Stomach (tissue), 9 donors: Measurements from ENCODE around the gene VPS8. TPM values are rescaled to one million over a fixed set of nuclear protein-coding genes. Genes with fewer than 3 reads are reported as not detected.

Experiments
- DNase-seq, 2 donors: peaks; one replicate each; pipeline versions ENCODE4 v3.0.0 to v3.0.0-alpha.2; 2013 to 2019
- H3K27ac ChIP-seq, 5 donors: fragments of 200-600 bp in 4 of 5; sonication (generic) in 4 of 5; one replicate each; pipeline ENCODE4 v1.5.1; 2013 to 2019; ENCODE audit warnings: mild to moderate bottlenecking in 1 of 5, moderate library complexity in 1 of 5
- H3K27me3 ChIP-seq, 3 donors: fragments of 200-600 bp; sonication (generic); one replicate each; pipeline ENCODE4 v1.5.1; 2017 to 2019; ENCODE audit warnings: mixed run types in 1 of 3
- H3K36me3 ChIP-seq, 4 donors: fragments of 200-600 bp; sonication (generic); 1 replicate in 3 of 4; 2 replicates in 1 of 4; pipeline ENCODE4 v1.5.1; 2016 to 2019
- H3K4me1 ChIP-seq, 4 donors: fragments of 200-600 bp; sonication (generic); one replicate each; pipeline ENCODE4 v1.5.1; 2016 to 2019
- H3K4me3 ChIP-seq, 4 donors: fragments of 200-600 bp; sonication (generic) in 3 of 4; one replicate each; pipeline ENCODE4 v1.5.1; 2016 to 2019; ENCODE audit warnings: mild to moderate bottlenecking in 1 of 4
- H3K9me3 ChIP-seq, 4 donors: fragments of 200-600 bp; sonication (generic); one replicate each; pipeline ENCODE4 v1.5.1; 2016 to 2019
- CTCF ChIP-seq, 7 experiments: fragments of 450-650 bp in 4 of 7; fragments of 200-600 bp in 3 of 7; sonication (generic) in 3 of 7; IDR thresholded peaks; one replicate each; pipeline ENCODE4 v1.5.1; 2016 to 2019; ENCODE audit warnings: antibody characterized with exemption in 7 of 7, control low read depth in 2 of 7, mild to moderate bottlenecking in 1 of 7
- EP300 ChIP-seq: sonication (generic); formaldehyde crosslinking; IDR thresholded peaks from one replicate; pipeline ENCODE4 v1.6.1; 2017; ENCODE audit warnings: antibody characterized with exemption
- POLR2A ChIP-seq, 4 donors: fragments of 450-650 bp; IDR thresholded peaks; one replicate each; pipeline ENCODE4 v1.6.1; 2016; ENCODE audit warnings: antibody characterized with exemption in 4 of 4, control low read depth in 2 of 4, mild to moderate bottlenecking in 1 of 4, moderate library complexity in 1 of 4
- POLR2AphosphoS5 ChIP-seq, 3 donors: sonication (generic); formaldehyde crosslinking; IDR thresholded peaks; one replicate each; pipeline ENCODE4 v1.6.1; 2016; ENCODE audit warnings: antibody characterized with exemption in 3 of 3
- WGBS, 5 donors: extraction: QIAGEN DNeasy Blood & Tissue Kit in 3 of 5; methylation state at CpG; one replicate each; pipeline versions ENCODE4 v1.1.5 to v1.1.7; 2013 to 2018; 5-methylcytosine and 5-hydroxymethylcytosine counted together
- intact Hi-C: fragments of 100-400 bp; cut with DNase I; formaldehyde crosslinking; loops from one replicate; pipeline ENCODE4 v1.15.1; 2023; ENCODE audit warnings: low total_unique reads
- polyA plus RNA-seq, 3 donors: library from polyadenylated mRNA; stranded (reverse); fragments of 200-250 nt; gene quantifications; one replicate each; pipeline ENCODE4 v1.2.3, GENCODE V29; 2013
- total RNA-seq, 5 donors: library from RNA; depleted of rRNA; stranded (reverse); fragments of >200 nt; gene quantifications; one replicate each; pipeline versions ENCODE4 v1.1.0 to v1.2.3, GENCODE V29; 2014 to 2016
- donor health status: healthy with polysubstance abuse.
- donor health status: Bipolar disorder and iron deficiency.
- donor health status: healthy.

Gene VPS8
- total and polyA plus RNA-seq, 8 donors: 7.5 to 126 (median 37.5) TPM

DNA sequence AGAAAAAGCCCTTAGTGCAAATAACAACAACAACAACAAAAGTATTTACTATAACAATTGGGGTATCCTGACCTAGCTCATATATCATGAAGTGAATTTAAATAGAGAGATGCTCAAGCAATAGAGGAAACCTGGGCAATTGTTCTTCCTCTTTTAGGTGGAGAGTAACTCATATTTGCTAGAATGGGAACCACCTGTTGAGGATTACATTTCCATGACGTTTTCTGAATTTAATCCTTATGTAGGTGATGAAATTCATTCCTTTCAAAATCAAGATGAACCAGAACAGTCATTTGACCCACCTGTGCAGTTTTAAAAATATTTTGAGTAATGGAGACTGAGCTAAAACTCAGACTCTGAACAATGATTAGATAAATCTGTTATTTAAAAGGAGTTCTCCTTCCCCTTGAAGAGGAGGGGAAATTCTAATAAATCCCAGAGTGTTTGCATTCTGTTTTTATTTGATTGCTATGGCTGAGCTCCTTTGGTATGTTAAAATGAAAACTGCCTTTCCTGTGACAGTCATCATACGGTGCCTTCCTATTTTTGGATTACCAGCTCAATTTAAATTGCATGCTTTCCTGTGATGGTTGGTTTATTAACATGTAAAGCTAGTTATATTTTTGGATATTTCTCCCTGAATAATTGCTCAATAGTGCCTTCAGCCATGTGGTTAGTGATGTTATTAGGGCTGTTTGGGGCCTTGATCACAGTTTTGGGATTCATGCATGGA is 24.3 kb downstream of the VPS8 start:
- H3K4me3 ChIP-seq: no peak overlapping the region
- no peak for TF ChIP-seq EP300
- TF ChIP-seq POLR2A (IDR thresholded peaks at IDR 0.05): no peak
- TF ChIP-seq CTCF (IDR thresholded peaks at IDR 0.05): no peak
- TF ChIP-seq POLR2AphosphoS5 (IDR thresholded peaks at IDR 0.05): no peak
- no peaks in the 10 kb centered on the region for H3K4me1 ChIP-seq
- DNase-seq: no peak
- intact Hi-C loops: no loop called here
- WGBS, 5 donors: 53 to 77% (median 70%) methylated on average over 2 of the region's 2 CpGs
- H3K27ac ChIP-seq: no peak overlapping the region
- peaks cover 3 to 84% (median 72%) of the 10 kb centered on the region in 4 donors for H3K36me3 ChIP-seq
- H3K9me3 ChIP-seq: no peaks in the 10 kb centered on the region
- H3K27me3 ChIP-seq: no peaks in the 10 kb centered on the region

DNA sequence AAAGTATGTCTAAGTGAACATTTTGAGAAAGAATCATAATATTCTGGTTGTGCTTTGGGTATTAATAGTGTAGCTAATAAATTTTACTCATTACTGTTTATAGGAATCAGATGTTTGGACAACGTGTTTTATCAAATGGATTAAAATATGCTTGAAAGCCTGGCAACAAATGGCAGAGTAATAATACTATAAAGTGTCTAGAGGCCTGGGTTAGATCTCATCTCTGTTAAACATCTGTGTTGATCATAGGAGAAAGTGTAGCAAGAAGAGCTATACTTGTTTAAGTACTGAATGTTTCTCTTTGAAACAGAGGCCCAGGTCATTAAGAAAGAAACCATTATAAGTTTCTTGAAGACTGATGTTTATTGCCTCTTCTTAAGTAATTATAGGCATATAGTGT is 30.5 kb downstream of the VPS8 start:
- Histone ChIP-seq H3K27ac (no peak overlapping the region), H3K36me3 (peaks cover 0 to 25% (median 13%) of the 10 kb centered on the region in 4 donors), H3K4me3 (no peak overlapping the region), H3K27me3 (no peaks in the 10 kb centered on the region), H3K4me1 (peaks cover 0 to 6% (median 0%) of the 10 kb centered on the region in 4 donors), H3K9me3 (no peaks in the 10 kb centered on the region)
- DNase-seq: no peak
- 59 to 76% (median 69%) methylated on average over 1 of the region's 1 CpG for WGBS, 5 donors
- intact Hi-C loops: no loop called here
- no peak for TF ChIP-seq POLR2AphosphoS5 (IDR thresholded peaks at IDR 0.05)
- no peak for TF ChIP-seq EP300
- no peak for TF ChIP-seq CTCF (IDR thresholded peaks at IDR 0.05)
- TF ChIP-seq POLR2A (IDR thresholded peaks at IDR 0.05): no peak

DNA sequence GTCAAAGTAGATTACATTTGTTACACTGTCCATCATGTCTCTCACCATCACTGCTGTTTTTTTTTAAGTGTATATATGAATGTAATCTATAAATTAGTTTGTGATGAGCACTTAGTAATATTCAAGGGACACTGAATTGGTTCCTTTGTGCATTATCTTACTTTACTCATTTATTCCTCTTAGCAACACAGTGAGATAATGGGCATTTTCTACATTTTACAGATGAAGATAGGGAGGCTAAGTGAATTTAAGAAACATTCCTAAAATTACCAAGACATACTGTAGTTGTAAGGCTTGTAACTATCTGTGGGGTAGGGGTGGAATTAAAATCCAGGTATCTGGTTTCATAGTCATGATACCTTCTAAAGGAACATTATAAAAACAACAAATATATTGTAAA is 33.9 kb downstream of the VPS8 start:
- peaks cover 0 to 6% (median 0%) of the 10 kb centered on the region in 4 donors for H3K4me1 ChIP-seq
- peaks cover 3 to 17% (median 12%) of the 10 kb centered on the region in 4 donors for H3K36me3 ChIP-seq
- intact Hi-C loops: no loop called here
- H3K9me3 ChIP-seq: no peaks in the 10 kb centered on the region
- no peak overlapping the region for H3K27ac ChIP-seq
- H3K4me3 ChIP-seq: no peak overlapping the region
- DNase-seq: no peak
- H3K27me3 ChIP-seq: no peaks in the 10 kb centered on the region
- TF ChIP-seq EP300 (no peak), POLR2AphosphoS5 (IDR thresholded peaks at IDR 0.05) (no peak), CTCF (IDR thresholded peaks at IDR 0.05) (no peak), POLR2A (IDR thresholded peaks at IDR 0.05) (no peak)

DNA sequence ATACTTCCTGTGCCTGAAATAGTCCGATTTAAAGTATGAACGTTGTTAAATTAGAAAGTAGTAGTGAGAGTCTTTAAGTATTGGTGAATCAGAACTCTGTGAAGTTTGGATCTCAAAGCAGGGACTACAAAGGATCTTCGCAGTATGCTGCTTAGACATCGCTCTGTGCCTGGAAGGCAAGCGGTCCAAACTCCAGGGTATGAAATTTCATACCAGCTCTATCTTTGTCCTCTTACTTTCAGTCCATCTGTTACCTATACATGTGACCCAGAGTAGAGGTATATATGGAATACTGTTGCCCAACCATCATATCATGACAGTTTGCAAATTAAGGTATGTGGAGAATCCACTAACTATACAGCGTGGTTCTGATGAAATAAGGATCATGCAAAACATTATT is 34.5 kb downstream of the VPS8 start:
- Histone ChIP-seq H3K36me3 (peaks cover 3 to 24% (median 18%) of the 10 kb centered on the region in 4 donors), H3K4me1 (peaks cover 0 to 6% (median 0%) of the 10 kb centered on the region in 4 donors), H3K4me3 (no peak overlapping the region), H3K9me3 (no peaks in the 10 kb centered on the region), H3K27me3 (no peaks in the 10 kb centered on the region), H3K27ac (no peak overlapping the region)
- no peak for TF ChIP-seq POLR2A (IDR thresholded peaks at IDR 0.05)
- TF ChIP-seq EP300: no peak
- no peak for TF ChIP-seq POLR2AphosphoS5 (IDR thresholded peaks at IDR 0.05)
- TF ChIP-seq CTCF (IDR thresholded peaks at IDR 0.05): no peak
- WGBS, 5 donors: 86 to 95% (median 91%) methylated on average over 6 of the region's 6 CpGs
- intact Hi-C loops: no loop called here
- no peak for DNase-seq
